IMR-90 (cell line): ENCODE results near the gene FNDC3A. TPM values are rescaled to one million over a fixed set of nuclear protein-coding genes. Genes with fewer than 3 reads are reported as not detected.

Experiments
- ATAC-seq: fragments of 200-7000 bp; cut with Tn5 transposase; 2 replicates; pipeline ENCODE4 v1.9.1; 2020; ENCODE audit warnings: low read depth, mild to moderate bottlenecking, moderate library complexity
- BruUV-seq: library from RNA; stranded (reverse); fragments of 400-500 nt; replicated peaks from 2 replicates; lab custom pipeline; 2021; lab: Mats Ljungman, UMichigan
- CTCF ChIA-PET: fragments of 300-600 bp; formaldehyde crosslinking; extraction: SDS; loops from one replicate; lab custom pipeline; 2021; ENCODE audit warnings: antibody characterized with exemption; lab: Yijun Ruan, JAX
- POLR2A ChIA-PET: fragments of 300-600 bp; sonication (Branson Sonifier 250); formaldehyde crosslinking; loops from one replicate; lab custom pipeline; 2022; ENCODE audit warnings: antibody characterized with exemption; ENCODE audit not compliant: unreplicated experiment; lab: Charles Lee
- DNase-seq: peaks from one replicate; pipeline ENCODE4 v3.0.0; 2013
- H2AFZ ChIP-seq: replicated peaks from 2 replicates; pipeline ENCODE3; 2013; ENCODE audit warnings: low read length, mild to moderate bottlenecking; ENCODE audit not compliant: poor library complexity
- H2AK5ac ChIP-seq: 2 replicates; pipeline ENCODE4 v1.6.1; 2013; ENCODE audit warnings: low read depth, low read length, inconsistent platforms
- H2AK9ac ChIP-seq: replicated peaks from 2 replicates; pipeline ENCODE3; 2013; ENCODE audit warnings: mild to moderate bottlenecking, low read depth, low read length, moderate library complexity; ENCODE audit not compliant: poor library complexity
- H2BK120ac ChIP-seq: 2 replicates; pipeline ENCODE4 v1.6.1; 2013; ENCODE audit warnings: low read depth, low read length, inconsistent platforms
- H2BK15ac ChIP-seq: 3 replicates; pipeline ENCODE4 v1.6.1; 2013; ENCODE audit warnings: low read depth, low read length, inconsistent platforms
- H2BK20ac ChIP-seq: 2 replicates; pipeline ENCODE4 v1.6.1; 2013; ENCODE audit warnings: low read depth, mild to moderate bottlenecking, inconsistent platforms, low read length, moderate library complexity
- H2BK5ac ChIP-seq: 2 replicates; pipeline ENCODE4 v1.6.1; 2013; ENCODE audit warnings: mild to moderate bottlenecking, low read depth, low read length, inconsistent platforms; ENCODE audit not compliant: poor library complexity, severe bottlenecking
- H3K14ac ChIP-seq: replicated peaks from 2 replicates; pipeline ENCODE4 v1.6.1; 2013; ENCODE audit warnings: low read depth, low read length, inconsistent platforms
- H3K18ac ChIP-seq: 2 replicates; pipeline ENCODE4 v1.6.1; 2013; ENCODE audit warnings: low read depth, low read length, control low read depth
- H3K23ac ChIP-seq: 2 replicates; pipeline ENCODE4 v1.6.1; 2013; ENCODE audit warnings: low read depth, low read length, inconsistent platforms
- H3K27ac ChIP-seq: 2 replicates; pipeline ENCODE4 v1.5.1; 2013; ENCODE audit warnings: mild to moderate bottlenecking, control low read depth, low read length; ENCODE audit not compliant: insufficient read depth
- H3K27me3 ChIP-seq: 2 replicates; pipeline ENCODE4 v1.6.1; 2013; ENCODE audit warnings: low read length; ENCODE audit not compliant: control insufficient read depth, insufficient read depth
- H3K36me3 ChIP-seq: 2 replicates; pipeline ENCODE4 v1.6.1; 2013; ENCODE audit warnings: low read length, mixed read lengths; ENCODE audit not compliant: control insufficient read depth, insufficient read depth
- H3K4ac ChIP-seq: 2 replicates; pipeline ENCODE4 v1.6.1; 2013; ENCODE audit warnings: low read depth, low read length, inconsistent platforms
- H3K4me1 ChIP-seq: 2 replicates; pipeline ENCODE4 v1.6.1; 2013; ENCODE audit warnings: low read length, mixed read lengths; ENCODE audit not compliant: control insufficient read depth, insufficient read depth
- H3K4me2 ChIP-seq: 2 replicates; pipeline ENCODE4 v1.6.1; 2013; ENCODE audit warnings: low read depth, mild to moderate bottlenecking, control low read depth, low read length, moderate library complexity
- H3K4me3 ChIP-seq: 2 replicates; pipeline ENCODE4 v1.5.1; 2013; ENCODE audit warnings: low read depth, mild to moderate bottlenecking, control low read depth, low read length, moderate library complexity; ENCODE audit not compliant: insufficient read depth
- H3K56ac ChIP-seq: 2 replicates; pipeline ENCODE4 v1.6.1; 2013; ENCODE audit warnings: low read length, inconsistent platforms; ENCODE audit not compliant: insufficient read depth; ENCODE audit errors: extremely low read depth
- H3K79me1 ChIP-seq, 2 experiments: 2 replicates each; pipeline ENCODE4 v1.6.1; 2013; ENCODE audit warnings: low read length in 2 of 2, inconsistent platforms in 1 of 2, low read depth in 1 of 2
- H3K9ac ChIP-seq: 2 replicates; pipeline ENCODE4 v1.6.1; 2013; ENCODE audit warnings: low read depth, low read length, control low read depth
- H3K9me1 ChIP-seq: 2 replicates; pipeline ENCODE4 v1.6.1; 2013; ENCODE audit warnings: low read length, inconsistent platforms; ENCODE audit not compliant: insufficient read depth
- H3K9me3 ChIP-seq: 2 replicates; pipeline ENCODE4 v1.6.1; 2013; ENCODE audit warnings: low read length; ENCODE audit not compliant: control insufficient read depth, insufficient read depth
- H4K20me1 ChIP-seq: 2 replicates; pipeline ENCODE4 v1.6.1; 2013; ENCODE audit warnings: low read length, inconsistent platforms; ENCODE audit not compliant: insufficient read depth
- H4K5ac ChIP-seq: 2 replicates; pipeline ENCODE4 v1.6.1; 2013; ENCODE audit warnings: mild to moderate bottlenecking, low read depth, low read length, control low read depth
- H4K8ac ChIP-seq, 2 experiments: 2 replicates each; pipeline ENCODE4 v1.6.1; 2013; ENCODE audit warnings: low read depth in 2 of 2, low read length in 2 of 2, control low read depth in 1 of 2, inconsistent platforms in 1 of 2
- H4K91ac ChIP-seq: 2 replicates; pipeline ENCODE4 v1.6.1; 2013; ENCODE audit warnings: low read depth, low read length, inconsistent platforms; ENCODE audit not compliant: insufficient read depth
- BHLHE40 ChIP-seq: fragments of 150-350 bp; IDR thresholded peaks from 2 replicates; pipeline ENCODE4 v1.6.1; 2016; ENCODE audit warnings: mild to moderate bottlenecking, low read depth, low read length
- CEBPB ChIP-seq: IDR thresholded peaks from 2 replicates; pipeline ENCODE4 v1.6.1; 2012; ENCODE audit warnings: low read depth, low read length, improper control_type of control experiment
- CHD1 ChIP-seq: IDR thresholded peaks from 2 replicates; pipeline ENCODE4 v1.6.1; 2012; ENCODE audit warnings: low read depth, low read length, improper control_type of control experiment
- MAFK ChIP-seq: IDR thresholded peaks from 2 replicates; pipeline ENCODE4 v1.6.1; 2012; ENCODE audit warnings: low read depth, low read length, improper control_type of control experiment
- MAZ ChIP-seq: IDR thresholded peaks from 2 replicates; pipeline ENCODE4 v1.6.1; 2012; ENCODE audit warnings: low read depth, mild to moderate bottlenecking, low read length, improper control_type of control experiment, moderate library complexity, borderline replicate concordance
- MXI1 ChIP-seq: IDR thresholded peaks from 2 replicates; pipeline ENCODE4 v1.6.1; 2012; ENCODE audit warnings: low read depth, mild to moderate bottlenecking, low read length, moderate library complexity, borderline replicate concordance
- NFE2L2 ChIP-seq: fragments of 150-350 bp; IDR thresholded peaks from 2 replicates; pipeline ENCODE4 v1.6.1; 2016; ENCODE audit warnings: low read depth, mild to moderate bottlenecking, low read length
- POLR2A ChIP-seq: IDR thresholded peaks from 2 replicates; pipeline ENCODE4 v1.6.1; 2012; ENCODE audit warnings: mild to moderate bottlenecking, low read depth, low read length
- RAD21 ChIP-seq: IDR thresholded peaks from 2 replicates; pipeline ENCODE4 v1.6.1; 2012; ENCODE audit warnings: low read length, improper control_type of control experiment
- RCOR1 ChIP-seq: IDR thresholded peaks from 2 replicates; pipeline ENCODE4 v1.6.1; 2012; ENCODE audit warnings: mild to moderate bottlenecking, low read length, improper control_type of control experiment; ENCODE audit not compliant: insufficient replicate concordance
- SMC3 ChIP-seq: fragments of 150-350 bp; IDR thresholded peaks from 2 replicates; pipeline ENCODE4 v1.6.1; 2016; ENCODE audit warnings: low read depth, mild to moderate bottlenecking, antibody characterized with exemption, low read length, moderate library complexity
- WGBS, 2 experiments: methylation state at CpG; one replicate each; pipeline versions ENCODE4 v1.1.5 to v1.1.7; 2013; ENCODE audit warnings: missing lambda C conversion rate in 2 of 2; ENCODE audit not compliant: insufficient read length in 1 of 2; ENCODE audit errors: extremely low coverage in 2 of 2; 5-methylcytosine and 5-hydroxymethylcytosine counted together
- dilution Hi-C: fragments of 300-500 bp; cut with HindIII; formaldehyde crosslinking; loops from one replicate; pipeline ENCODE4 v1.14.3; 2018; ENCODE audit warnings: low sequenced_read_pairs; ENCODE audit not compliant: unreplicated experiment
- in situ Hi-C: fragments of 300-500 bp; cut with MboI; formaldehyde crosslinking; loops from 3 replicates; pipeline ENCODE4 v1.14.3; 2019; ENCODE audit warnings: low sequenced_read_pairs, inconsistent platforms, mixed read lengths
- intact Hi-C: fragments of 100-400 bp; cut with micrococcal nuclease; formaldehyde crosslinking; loops from 2 replicates; pipeline ENCODE4 v1.10.0; 2022
- polyA plus RNA-seq, 3 experiments: library from polyadenylated mRNA; depleted of rRNA; stranded (reverse); fragments of >200 nt; gene quantifications; 2 replicates each; pipeline ENCODE4 v1.2.3, GENCODE V29; 2012; ENCODE audit warnings: low replicate concordance in 1 of 3
- total RNA-seq: library from RNA; depleted of rRNA; stranded (reverse); fragments of >200 nt; gene quantifications from 2 replicates; pipeline ENCODE4 v1.2.3, GENCODE V29; 2012
- TF ChIP-seq, protein P1 (sequence below): fragments of 150-350 bp; IDR thresholded peaks from 2 replicates; pipeline ENCODE4 v1.6.1; 2017; ENCODE audit warnings: mild to moderate bottlenecking, antibody characterized with exemption, low read length, low read depth
- TF ChIP-seq, protein P2 (sequence below): fragments of 150-350 bp; IDR thresholded peaks from 2 replicates; pipeline ENCODE4 v1.6.1; 2016; ENCODE audit warnings: low read depth, mild to moderate bottlenecking, low read length, moderate library complexity, borderline replicate concordance
- TF ChIP-seq, protein P3 (sequence below): conservative IDR thresholded peaks from 2 replicates; pipeline ENCODE4 v1.5.1; 2012; ENCODE audit warnings: mild to moderate bottlenecking, low read depth, low read length, improper control_type of control experiment

FNDC3A gene
- total and polyA plus RNA-seq, 2 of the 4 experiments (the other 2 are of a cell fraction) = 29.2 to 60.4 TPM

DNA sequence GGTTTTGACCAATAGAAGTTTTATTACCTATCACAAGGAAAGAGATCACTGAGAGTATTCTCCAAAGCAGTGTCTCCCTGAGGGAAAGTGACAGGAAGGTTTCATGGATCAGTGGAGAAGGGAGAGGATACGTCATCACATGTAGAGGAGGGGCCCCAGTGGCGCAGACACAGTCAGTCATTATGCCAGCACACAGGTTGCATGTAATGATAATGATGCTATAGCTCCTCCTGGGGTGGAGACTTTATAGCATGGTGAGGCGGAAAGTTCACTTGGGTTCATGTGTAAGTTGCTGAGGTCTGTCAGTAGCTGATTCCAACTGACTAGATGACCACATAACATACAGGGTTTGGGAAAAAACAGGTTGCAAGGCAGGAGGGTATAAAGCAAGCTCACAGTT, 88.8 kb downstream of the FNDC3A start:
- Histone ChIP-seq H3K27ac (no peak overlapping the region), H3K56ac (no peak overlapping the region), H3K4me1 (peaks cover 3% of the 10 kb centered on the region; the same call in 1 of the 2 replicates), H2AFZ (no peak overlapping the region), H4K91ac (no peak overlapping the region), H3K23ac (no peak overlapping the region), H3K4ac (no peak overlapping the region), H4K5ac (no peak overlapping the region), H2BK20ac (no peak overlapping the region), H3K9ac (no peak overlapping the region), H2BK120ac (no peak overlapping the region), H3K9me1 (no peaks in the 10 kb centered on the region), H3K27me3 (no peaks in the 10 kb centered on the region), H4K20me1 (no peaks in the 10 kb centered on the region), H2AK9ac (no peak overlapping the region), H3K4me2 (no peak overlapping the region), H3K4me3 (no peak overlapping the region), H3K9me3 (no peaks in the 10 kb centered on the region), H3K14ac (no peak overlapping the region), H2AK5ac (no peak overlapping the region), H2BK5ac (no peak overlapping the region), H3K18ac (no peak overlapping the region), H4K8ac (no peak overlapping the region), H2BK15ac (no peak overlapping the region), H3K79me1 (peaks cover 23 to 33% of the 10 kb centered on the region in 2 experiments), H3K36me3 (peaks cover 1% of the 10 kb centered on the region; the same call in 1 of the 2 replicates)
- ChIA-PET CTCF (no interaction called here), POLR2A (no interaction called here)
- no TSS peak for BruUV-seq
- dilution Hi-C loops (no loop called here), intact Hi-C loops (no loop called here), in situ Hi-C loops (no loop called here)
- DNase-seq (no peak), ATAC-seq (no peak)
- WGBS, 2 experiments = no CpG with 5 or more reads among the region's 3 CpGs
- TF ChIP-seq CEBPB (no peak), MXI1 (no peak), SMC3 (no peak), RCOR1 (no peak), BHLHE40 (no peak), MAFK (no peak), MAZ (no peak), CHD1 (no peak), POLR2A (no peak), RAD21 (no peak), NFE2L2 (no peak)
- TF ChIP-seq, protein P1, sequence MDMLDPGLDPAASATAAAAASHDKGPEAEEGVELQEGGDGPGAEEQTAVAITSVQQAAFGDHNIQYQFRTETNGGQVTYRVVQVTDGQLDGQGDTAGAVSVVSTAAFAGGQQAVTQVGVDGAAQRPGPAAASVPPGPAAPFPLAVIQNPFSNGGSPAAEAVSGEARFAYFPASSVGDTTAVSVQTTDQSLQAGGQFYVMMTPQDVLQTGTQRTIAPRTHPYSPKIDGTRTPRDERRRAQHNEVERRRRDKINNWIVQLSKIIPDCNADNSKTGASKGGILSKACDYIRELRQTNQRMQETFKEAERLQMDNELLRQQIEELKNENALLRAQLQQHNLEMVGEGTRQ = no peak
- TF ChIP-seq, protein P2, sequence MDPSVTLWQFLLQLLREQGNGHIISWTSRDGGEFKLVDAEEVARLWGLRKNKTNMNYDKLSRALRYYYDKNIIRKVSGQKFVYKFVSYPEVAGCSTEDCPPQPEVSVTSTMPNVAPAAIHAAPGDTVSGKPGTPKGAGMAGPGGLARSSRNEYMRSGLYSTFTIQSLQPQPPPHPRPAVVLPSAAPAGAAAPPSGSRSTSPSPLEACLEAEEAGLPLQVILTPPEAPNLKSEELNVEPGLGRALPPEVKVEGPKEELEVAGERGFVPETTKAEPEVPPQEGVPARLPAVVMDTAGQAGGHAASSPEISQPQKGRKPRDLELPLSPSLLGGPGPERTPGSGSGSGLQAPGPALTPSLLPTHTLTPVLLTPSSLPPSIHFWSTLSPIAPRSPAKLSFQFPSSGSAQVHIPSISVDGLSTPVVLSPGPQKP = no peak
- TF ChIP-seq, protein P3, sequence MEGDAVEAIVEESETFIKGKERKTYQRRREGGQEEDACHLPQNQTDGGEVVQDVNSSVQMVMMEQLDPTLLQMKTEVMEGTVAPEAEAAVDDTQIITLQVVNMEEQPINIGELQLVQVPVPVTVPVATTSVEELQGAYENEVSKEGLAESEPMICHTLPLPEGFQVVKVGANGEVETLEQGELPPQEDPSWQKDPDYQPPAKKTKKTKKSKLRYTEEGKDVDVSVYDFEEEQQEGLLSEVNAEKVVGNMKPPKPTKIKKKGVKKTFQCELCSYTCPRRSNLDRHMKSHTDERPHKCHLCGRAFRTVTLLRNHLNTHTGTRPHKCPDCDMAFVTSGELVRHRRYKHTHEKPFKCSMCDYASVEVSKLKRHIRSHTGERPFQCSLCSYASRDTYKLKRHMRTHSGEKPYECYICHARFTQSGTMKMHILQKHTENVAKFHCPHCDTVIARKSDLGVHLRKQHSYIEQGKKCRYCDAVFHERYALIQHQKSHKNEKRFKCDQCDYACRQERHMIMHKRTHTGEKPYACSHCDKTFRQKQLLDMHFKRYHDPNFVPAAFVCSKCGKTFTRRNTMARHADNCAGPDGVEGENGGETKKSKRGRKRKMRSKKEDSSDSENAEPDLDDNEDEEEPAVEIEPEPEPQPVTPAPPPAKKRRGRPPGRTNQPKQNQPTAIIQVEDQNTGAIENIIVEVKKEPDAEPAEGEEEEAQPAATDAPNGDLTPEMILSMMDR = no peak
